Natural killer cell (primary cell): ENCODE results near the gene C1orf198. TPM values are rescaled to one million over a fixed set of nuclear protein-coding genes. Genes with fewer than 3 reads are reported as not detected.

Source experiments
- ATAC-seq, 3 donors: fragments of 150-1000 bp in 2 of 3; fragments of 200-7000 bp in 1 of 3; cut with Tn5 transposase; 1 replicate in 1 of 3; 2 replicates in 2 of 3; pipeline ENCODE4 v1.10.0; 2021; ENCODE audit warnings: mild to moderate bottlenecking in 2 of 3, moderate library complexity in 2 of 3
- DNase-seq, 2 donors: peaks; one replicate each; pipeline versions ENCODE4 v3.0.0 to v3.0.0-alpha.2; 2013 to 2021; ENCODE audit warnings: mixed read lengths in 1 of 2
- H3K27ac ChIP-seq: one replicate; pipeline ENCODE4 v1.5.1; 2013; ENCODE audit warnings: mild to moderate bottlenecking, low read length
- H3K27me3 ChIP-seq: one replicate; pipeline ENCODE4 v1.6.1; 2013; ENCODE audit warnings: low read length; ENCODE audit not compliant: control insufficient read depth, insufficient read depth
- H3K36me3 ChIP-seq: one replicate; pipeline ENCODE4 v1.6.1; 2013; ENCODE audit warnings: low read length; ENCODE audit not compliant: control insufficient read depth, insufficient read depth
- H3K4me1 ChIP-seq: one replicate; pipeline ENCODE4 v1.6.1; 2013; ENCODE audit warnings: low read length; ENCODE audit not compliant: control insufficient read depth, insufficient read depth
- H3K4me3 ChIP-seq: one replicate; pipeline ENCODE4 v1.5.1; 2013; ENCODE audit warnings: low read length
- H3K9me3 ChIP-seq: one replicate; pipeline ENCODE4 v1.6.1; 2013; ENCODE audit warnings: low read length; ENCODE audit not compliant: control insufficient read depth, insufficient read depth
- H3K27ac Mint-ChIP-seq, 2 donors: one replicate each; pipeline ENCODE4 v1.8.0; 2022; ENCODE audit warnings: mild to moderate bottlenecking in 2 of 2, mixed read lengths in 2 of 2, moderate library complexity in 1 of 2
- H3K27me3 Mint-ChIP-seq, 2 donors: one replicate each; pipeline ENCODE4 v1.8.0; 2022; ENCODE audit warnings: low read depth in 2 of 2, mixed read lengths in 2 of 2
- H3K36me3 Mint-ChIP-seq: one replicate; pipeline ENCODE4 v1.8.0; 2022; ENCODE audit warnings: mixed read lengths
- H3K4me1 Mint-ChIP-seq, 2 donors: one replicate each; pipeline ENCODE4 v1.8.0; 2022; ENCODE audit warnings: mixed read lengths in 2 of 2
- H3K4me3 Mint-ChIP-seq: one replicate; pipeline ENCODE4 v1.8.0; 2022; ENCODE audit warnings: mild to moderate bottlenecking, moderate library complexity, mixed read lengths
- H3K9me3 Mint-ChIP-seq, 2 donors: one replicate each; pipeline ENCODE4 v1.8.0; 2022; ENCODE audit warnings: mixed read lengths in 2 of 2
- CTCF ChIP-seq: fragments of 200-600 bp; IDR thresholded peaks from one replicate; pipeline ENCODE4 v1.8.0; 2022; ENCODE audit warnings: antibody characterized with exemption
- WGBS: methylation state at CpG from one replicate; pipeline ENCODE4 v1.1.7; 2013; ENCODE audit warnings: missing lambda C conversion rate; ENCODE audit not compliant: insufficient coverage; 5-methylcytosine and 5-hydroxymethylcytosine counted together
- intact Hi-C: fragments of 100-400 bp; cut with micrococcal nuclease; formaldehyde crosslinking; loops from one replicate; pipeline ENCODE4 v1.14.2; 2022
- total RNA-seq, 4 donors: library from RNA; stranded (reverse); fragments of 120-200 nt in 1 of 4; gene quantifications; one replicate each; pipeline versions ENCODE4 v1.2.3 to v1.2.4, GENCODE V29; 2013 to 2022

The C1orf198 gene
- total RNA-seq, 3 donors from 2014 or later (not counting 1 experiment from before 2014, with no cell fraction given) = 2.4 to 3.2 (median 3.1) TPM

- H3K9me3 ChIP-seq = no peaks in the 10 kb centered on the region
- H3K4me3 ChIP-seq = no peak overlapping the region
- DNase-seq (no peak), ATAC-seq (no peak)
- Mint-ChIP-seq H3K4me3 (no peak overlapping the region), H3K36me3 (no peaks in the 10 kb centered on the region), H3K27ac (no peak overlapping the region), H3K27me3 (peaks cover 18 to 27% of the 10 kb centered on the region in 2 donors), H3K9me3 (no peaks in the 10 kb centered on the region), H3K4me1 (no peaks in the 10 kb centered on the region)
- no peaks in the 10 kb centered on the region for H3K4me1 ChIP-seq
- no peak overlapping the region for H3K27ac ChIP-seq
- H3K27me3 ChIP-seq = no peaks in the 10 kb centered on the region
- intact Hi-C loops = no loop called here
- no peak for TF ChIP-seq CTCF
- WGBS = 80% methylated on average over 13 of the region's 13 CpGs
- H3K36me3 ChIP-seq = no peaks in the 10 kb centered on the region
Measured at GRCh38 chr1:230797376-230797920, 70.9 kb downstream of the C1orf198 start.

- no CpG with 5 or more reads among the region's 2 CpGs for WGBS
- no peak for TF ChIP-seq CTCF
- no peak for DNase-seq
- Histone ChIP-seq H3K4me3 (no peak overlapping the region), H3K4me1 (peaks cover 3% of the 10 kb centered on the region), H3K27me3 (no peaks in the 10 kb centered on the region), H3K36me3 (no peaks in the 10 kb centered on the region), H3K9me3 (no peaks in the 10 kb centered on the region), H3K27ac (no peak overlapping the region)
- intact Hi-C loops = no loop called here
- ATAC-seq = no peak
- Mint-ChIP-seq H3K27ac (no peak overlapping the region), H3K4me1 (no peaks in the 10 kb centered on the region), H3K36me3 (no peaks in the 10 kb centered on the region), H3K27me3 (peaks cover 16 to 21% of the 10 kb centered on the region in 2 donors), H3K4me3 (no peak overlapping the region), H3K9me3 (no peaks in the 10 kb centered on the region)
Measured at GRCh38 chr1:230796626-230797025, 71.7 kb downstream of the C1orf198 start.

- Histone ChIP-seq H3K9me3 (no peaks in the 10 kb centered on the region), H3K4me1 (peaks cover 3% of the 10 kb centered on the region), H3K36me3 (no peaks in the 10 kb centered on the region), H3K27me3 (no peaks in the 10 kb centered on the region), H3K4me3 (no peak overlapping the region), H3K27ac (no peak overlapping the region)
- no peak overlapping the region for H3K27ac Mint-ChIP-seq
- no peaks in the 10 kb centered on the region for H3K9me3 Mint-ChIP-seq
- intact Hi-C loops = no loop called here
- 87% methylated on average over 19 of the region's 19 CpGs for WGBS
- no peak for TF ChIP-seq CTCF
- H3K27me3 Mint-ChIP-seq = peaks cover 10 to 17% of the 10 kb centered on the region in 2 donors
- DNase-seq (no peak), ATAC-seq (no peak)
- H3K36me3 Mint-ChIP-seq = no peaks in the 10 kb centered on the region
- H3K4me3 Mint-ChIP-seq = no peak overlapping the region
- no peaks in the 10 kb centered on the region for H3K4me1 Mint-ChIP-seq
Measured at GRCh38 chr1:230794871-230795605, 73.3 kb downstream of the C1orf198 start.
